Right ventricle myocardium inferior (tissue), 1 donor: ENCODE measurements around the gene FAM32A. TPM values are rescaled to one million over a fixed set of nuclear protein-coding genes. Genes with fewer than 3 reads are reported as not detected.
"Not testable (repeated sequence)": the region's sequence is repeated elsewhere in the genome, so short reads cannot be mapped to it uniquely, and the experiment has no call there.

Experiments
- ATAC-seq: fragments of 200-7000 bp; cut with Tn5 transposase; one replicate; pipeline ENCODE4 v1.9.1; 2020; ENCODE audit warnings: mild to moderate bottlenecking, moderate library complexity
- DNase-seq: peaks from one replicate; pipeline ENCODE4 v3.0.0; 2021; ENCODE audit errors: missing footprints
- intact Hi-C: fragments of 100-400 bp; cut with DNase I; formaldehyde crosslinking; loops from one replicate; pipeline ENCODE4 v1.11.0; 2022
- total RNA-seq: library from RNA; stranded (reverse); fragmentation: NEBNext Ultra II Directional; extraction: Animal tissue kit (Norgen Biotek cat#: 25700); gene quantifications from one replicate; pipeline ENCODE4 v1.2.1, GENCODE V29; 2021
- donor health status: DM: no; HTN: yes; CAD: no; lungs with severe emphysema.

The FAM32A gene
- total RNA-seq, 1 donor from 2014 or later = 38.8 TPM

DNA sequence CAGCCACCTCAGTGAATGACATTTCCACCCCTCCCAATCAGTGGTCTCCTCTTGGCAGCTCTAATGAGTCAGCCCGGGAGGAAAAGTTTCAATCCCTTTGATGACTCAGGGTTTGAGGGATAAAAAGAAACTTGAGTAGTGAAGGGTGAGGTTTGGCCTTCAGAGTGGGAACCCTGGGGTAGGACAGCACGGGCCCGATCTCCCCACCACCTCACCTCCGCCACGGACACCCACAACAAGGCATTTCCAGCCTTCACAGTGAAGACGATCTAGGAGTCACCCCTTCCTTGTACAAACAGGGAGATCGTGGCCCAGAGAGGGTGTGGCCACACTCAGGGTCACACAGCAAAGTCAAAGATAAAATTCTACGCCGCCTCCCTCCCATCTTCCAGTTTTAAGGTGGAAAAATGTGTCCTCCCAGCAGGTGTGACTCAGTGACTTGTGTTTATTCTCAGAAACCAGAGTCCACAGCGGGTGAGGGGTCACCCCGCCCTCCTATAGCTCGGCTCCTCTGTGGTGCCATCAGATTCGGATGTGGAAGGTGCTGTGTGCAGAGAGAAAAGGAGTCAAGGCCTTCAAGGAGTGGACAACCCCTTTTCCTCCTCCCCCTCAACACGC is 24.2 kb upstream of the FAM32A start:
- ATAC-seq (no peak), DNase-seq (no peak)
- intact Hi-C loops = no loop called here

DNA sequence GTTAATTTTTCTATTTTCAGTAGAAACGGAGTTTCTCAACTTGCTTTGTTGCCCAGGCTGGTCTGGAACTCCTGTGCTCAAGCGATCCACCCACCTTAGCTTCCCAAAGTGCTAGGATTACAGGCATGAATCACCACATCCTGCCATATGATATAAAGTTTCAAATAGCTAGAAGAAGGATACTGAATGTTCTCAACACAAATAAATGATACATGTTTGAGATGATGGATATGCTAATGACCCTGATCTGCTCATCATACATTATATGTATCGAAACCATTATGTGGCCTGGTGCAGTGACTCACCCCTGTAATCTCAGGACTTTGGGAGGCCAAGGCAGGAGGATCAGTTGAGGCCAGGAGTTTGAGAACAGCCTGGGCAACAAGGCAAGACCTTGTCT is 23.4 kb upstream of the FAM32A start:
- intact Hi-C loops = no loop called here
- ATAC-seq (no peak), DNase-seq (no peak)

GRCh38 chr19:16164222-16164890 is 20.9 kb upstream of the FAM32A start:
- intact Hi-C loops = no loop called here
- ATAC-seq = no peak
- no peak for DNase-seq

DNA sequence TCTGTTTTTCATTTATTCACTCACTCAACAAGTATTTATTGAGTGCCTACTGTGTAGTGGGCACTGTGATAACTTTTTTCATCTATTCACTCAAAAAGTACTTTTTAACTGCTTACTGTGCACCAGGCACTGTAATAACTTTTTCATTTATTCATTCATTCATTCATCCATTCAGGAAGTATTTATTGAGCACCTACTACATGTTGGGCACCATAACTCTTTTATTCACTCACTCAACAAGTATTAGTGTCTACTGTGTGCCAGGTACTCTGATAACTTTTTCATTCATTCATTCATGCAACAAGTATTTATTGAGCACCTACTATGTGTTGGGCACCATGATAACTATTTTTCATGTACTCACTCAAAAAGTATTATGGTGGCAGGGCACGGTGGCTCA is 18.8 kb upstream of the FAM32A start:
- intact Hi-C loops = no loop called here
- no peak for DNase-seq
- no peak for ATAC-seq

GRCh38 chr19:16167055-16167454 is 18.2 kb upstream of the FAM32A start:
- intact Hi-C loops = no loop called here
- no peak for ATAC-seq
- no peak for DNase-seq

GRCh38 chr19:16168465-16169081 is 16.6 kb upstream of the FAM32A start:
- intact Hi-C loops = no loop called here
- no peak for DNase-seq

GRCh38 chr19:16170134-16170533 is 15.1 kb upstream of the FAM32A start:
- ATAC-seq = no peak
- no peak for DNase-seq
- intact Hi-C loops = no loop called here

More at GRCh38 chr19:16168465-16169081, 16.6 kb upstream of the FAM32A start:
- ATAC-seq = no peak

- no peak for ATAC-seq
- intact Hi-C loops = no loop called here
- no peak for DNase-seq
Measured at GRCh38 chr19:16175954-16176353, 9.3 kb upstream of the FAM32A start.

DNA sequence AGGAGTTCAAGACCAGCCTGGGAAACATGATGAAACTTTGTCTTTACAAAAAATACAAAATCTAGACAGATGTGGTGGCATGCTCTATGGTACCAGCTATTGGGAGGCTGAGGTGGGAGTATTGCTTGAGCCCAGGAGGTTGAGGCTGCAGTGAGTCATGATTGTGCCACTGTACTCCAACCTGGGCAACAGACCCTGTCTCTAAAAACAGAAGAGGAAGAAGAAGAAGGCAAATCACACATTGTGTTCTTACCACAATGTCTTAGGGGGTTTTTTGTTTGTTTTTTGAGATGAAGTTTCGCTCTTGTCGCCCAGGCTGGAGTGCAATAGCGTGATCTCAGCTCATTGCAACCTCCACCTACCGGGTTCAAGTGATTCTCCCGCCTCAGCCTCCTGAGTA is 6.3 kb upstream of the FAM32A start:
- ATAC-seq, DNase-seq, intact Hi-C loops: not testable (repeated sequence)

DNA sequence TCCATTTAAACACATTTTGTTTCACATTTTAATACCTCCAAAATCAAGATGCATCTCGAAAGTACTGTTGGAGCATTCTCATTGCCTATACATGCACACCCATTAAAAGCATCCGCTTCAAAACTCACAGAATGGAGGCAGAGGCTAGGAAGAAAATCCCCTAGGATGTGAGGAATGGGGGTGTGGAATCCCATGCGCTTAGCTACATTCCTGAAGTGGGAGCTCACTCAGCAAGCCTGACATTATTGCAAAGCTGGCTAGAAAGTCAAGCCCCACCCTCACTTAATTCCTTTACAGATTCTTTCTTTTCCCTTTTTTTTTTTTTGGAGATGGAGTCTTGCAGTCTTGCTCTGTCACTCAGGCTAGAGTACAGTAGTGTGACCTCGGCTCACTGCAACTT is 4.6 kb upstream of the FAM32A start:
- DNase-seq (no peak), ATAC-seq (no peak)
- intact Hi-C loops = loop anchor here (5.0 kb wide), 1 partner anchor 598 kb away; no protein-coding TSS in a partner anchor

DNA sequence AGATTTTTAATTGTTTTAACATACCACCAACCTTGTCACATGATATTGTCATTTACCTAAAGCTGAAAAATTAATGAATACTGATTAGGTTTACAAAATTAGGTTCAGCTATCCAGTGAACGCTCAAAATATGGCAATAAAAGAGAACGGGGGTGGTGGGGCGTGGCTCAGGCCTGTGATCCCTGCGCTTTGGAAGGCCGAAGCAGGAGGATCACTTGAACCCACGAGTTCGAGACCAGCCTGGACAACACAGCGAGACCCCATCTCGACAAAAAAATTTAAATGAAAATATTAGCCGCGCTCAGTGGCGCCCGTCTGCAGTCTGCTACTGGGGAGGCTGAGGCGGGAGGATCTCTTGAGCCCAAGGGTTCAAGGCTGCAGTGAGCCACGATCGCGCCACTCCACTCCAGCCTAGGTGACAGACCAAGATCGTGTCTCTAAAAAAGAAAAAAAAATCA is 516 bp upstream of the FAM32A start:
- DNase-seq = no peak
- intact Hi-C loops = loop anchor here (1.0 to 5.0 kb wide), 3 partner anchors 12 to 602 kb away; no protein-coding TSS in a partner anchor
- no peak for ATAC-seq

DNA sequence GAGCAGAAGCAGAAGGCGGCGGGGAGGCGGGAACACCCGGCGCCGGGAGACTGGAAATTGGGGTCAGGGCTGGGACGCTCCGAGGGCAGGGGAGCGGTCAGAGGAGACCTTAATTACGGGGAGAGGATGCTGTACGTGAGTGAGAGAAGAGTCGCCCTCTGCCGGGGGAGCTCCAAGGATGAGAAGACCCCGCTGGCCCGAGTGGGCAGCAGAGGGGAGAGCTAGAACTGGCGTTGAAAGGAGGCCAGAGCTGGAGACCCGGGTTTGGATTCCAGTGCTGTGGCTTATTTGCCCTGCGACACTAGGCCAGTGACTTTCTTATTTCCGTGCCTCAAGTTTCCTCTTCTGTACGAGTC is 536 bp downstream of the FAM32A start:
- ATAC-seq = peak; percentile 39
- no peak for DNase-seq
- intact Hi-C loops = loop anchor here (1.0 to 2.0 kb wide), 2 partner anchors 11 to 73 kb away; no protein-coding TSS in a partner anchor

- no peak for DNase-seq
- no peak for ATAC-seq
- intact Hi-C loops = no loop called here
Measured at GRCh38 chr19:16188521-16188920, 3.3 kb downstream of the FAM32A start.

DNA sequence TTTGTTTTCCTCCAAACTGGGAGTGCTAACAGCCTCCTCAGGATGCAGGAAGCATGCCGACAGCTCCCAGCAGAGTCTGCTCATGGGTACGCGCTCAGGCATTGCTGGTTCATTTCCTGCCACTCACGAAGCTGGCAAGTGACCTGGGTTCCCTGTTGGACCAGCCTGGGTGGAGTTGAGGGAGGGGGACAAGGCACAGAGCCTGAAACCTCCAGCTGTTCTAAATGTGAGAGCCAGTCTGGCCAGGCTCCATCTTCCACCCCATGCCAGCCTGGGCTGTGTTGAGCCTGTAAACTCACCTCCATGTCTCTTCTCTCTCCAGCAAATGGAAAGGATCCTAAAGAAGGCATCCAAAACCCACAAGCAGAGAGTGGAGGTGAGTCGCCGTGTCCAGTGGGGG is 5.0 kb downstream of the FAM32A start:
- peak; percentile 23 for ATAC-seq
- DNase-seq = no peak
- intact Hi-C loops = no loop called here

GRCh38 chr19:16190736-16191135 is 5.5 kb downstream of the FAM32A start:
- intact Hi-C loops = no loop called here
- ATAC-seq = no peak
- DNase-seq = no peak

DNA sequence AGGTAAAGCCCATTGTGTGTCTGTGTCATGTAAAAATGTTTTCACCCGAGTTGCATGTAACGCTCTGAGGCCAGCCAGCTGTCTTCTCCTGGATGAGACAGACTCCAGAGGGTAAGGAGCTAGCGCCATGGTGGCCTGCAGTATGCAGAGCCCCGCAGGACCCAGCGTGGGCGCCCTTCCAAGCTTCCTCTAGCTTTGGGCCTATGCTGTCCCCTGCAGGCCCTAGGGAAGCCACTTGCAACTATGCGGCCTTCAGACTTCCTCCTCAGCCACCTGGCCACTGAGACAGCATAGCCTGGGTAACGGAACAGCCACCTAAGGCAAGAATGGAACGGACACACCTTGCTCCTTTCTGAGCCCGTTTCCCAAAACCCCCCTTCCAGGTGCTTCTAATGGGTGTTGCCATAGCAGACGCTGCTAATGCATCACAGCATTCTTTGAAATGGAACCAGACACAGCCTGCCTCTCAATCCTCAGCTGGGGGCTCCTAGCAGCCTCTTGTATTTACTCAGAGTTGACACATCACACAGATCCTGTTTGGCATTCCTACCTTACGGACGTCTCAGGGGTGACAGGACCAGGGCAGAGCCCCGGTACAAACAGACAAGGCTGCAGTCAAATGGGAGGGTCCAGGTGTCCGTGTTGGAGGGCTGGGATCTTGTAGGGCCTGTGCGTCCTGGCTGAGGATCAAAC is 6.2 kb downstream of the FAM32A start:
- DNase-seq (no peak), ATAC-seq (no peak)
- intact Hi-C loops = no loop called here

DNA sequence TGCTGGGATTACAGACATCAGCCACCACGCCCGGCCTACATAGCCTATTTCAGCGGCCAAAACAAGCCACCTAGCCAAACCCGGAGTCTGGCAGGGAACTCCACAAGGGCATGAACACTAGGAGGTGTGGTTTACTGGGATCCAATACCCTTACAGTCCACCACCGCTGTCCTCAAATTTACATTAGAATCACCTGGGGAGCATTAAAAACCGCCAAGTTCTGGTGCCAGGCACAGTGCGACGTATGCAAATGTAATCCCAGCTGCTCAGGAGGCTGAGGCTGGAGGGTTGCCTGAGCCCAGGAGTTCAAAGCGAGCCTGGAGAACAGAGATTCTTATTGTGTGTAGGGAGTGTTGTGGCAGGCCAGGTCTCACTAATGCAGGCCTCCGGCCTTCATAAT is 8.3 kb downstream of the FAM32A start:
- DNase-seq (no peak), ATAC-seq (no peak)
- intact Hi-C loops = no loop called here

DNA sequence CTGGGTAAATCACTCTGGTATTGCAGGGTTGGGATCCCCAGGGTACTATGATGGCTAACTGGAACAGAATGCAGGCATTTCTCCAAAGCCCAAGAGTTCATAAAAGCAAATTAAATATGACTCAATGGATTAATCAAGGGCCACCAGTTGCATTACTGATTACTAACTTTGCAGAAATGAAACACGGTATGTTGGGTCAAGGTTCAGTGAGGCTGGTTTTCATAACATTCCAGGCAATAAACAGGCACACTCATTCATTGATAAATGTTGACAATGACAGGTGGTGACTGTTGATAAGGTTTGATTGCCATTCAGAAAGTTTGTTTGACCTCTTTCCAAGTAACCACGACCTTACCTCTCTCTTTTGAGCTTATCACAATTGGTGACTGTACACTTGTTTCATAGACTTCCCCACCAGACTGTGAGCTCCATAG is 12.0 kb downstream of the FAM32A start:
- no peak for DNase-seq
- intact Hi-C loops = no loop called here
- no peak for ATAC-seq

DNA sequence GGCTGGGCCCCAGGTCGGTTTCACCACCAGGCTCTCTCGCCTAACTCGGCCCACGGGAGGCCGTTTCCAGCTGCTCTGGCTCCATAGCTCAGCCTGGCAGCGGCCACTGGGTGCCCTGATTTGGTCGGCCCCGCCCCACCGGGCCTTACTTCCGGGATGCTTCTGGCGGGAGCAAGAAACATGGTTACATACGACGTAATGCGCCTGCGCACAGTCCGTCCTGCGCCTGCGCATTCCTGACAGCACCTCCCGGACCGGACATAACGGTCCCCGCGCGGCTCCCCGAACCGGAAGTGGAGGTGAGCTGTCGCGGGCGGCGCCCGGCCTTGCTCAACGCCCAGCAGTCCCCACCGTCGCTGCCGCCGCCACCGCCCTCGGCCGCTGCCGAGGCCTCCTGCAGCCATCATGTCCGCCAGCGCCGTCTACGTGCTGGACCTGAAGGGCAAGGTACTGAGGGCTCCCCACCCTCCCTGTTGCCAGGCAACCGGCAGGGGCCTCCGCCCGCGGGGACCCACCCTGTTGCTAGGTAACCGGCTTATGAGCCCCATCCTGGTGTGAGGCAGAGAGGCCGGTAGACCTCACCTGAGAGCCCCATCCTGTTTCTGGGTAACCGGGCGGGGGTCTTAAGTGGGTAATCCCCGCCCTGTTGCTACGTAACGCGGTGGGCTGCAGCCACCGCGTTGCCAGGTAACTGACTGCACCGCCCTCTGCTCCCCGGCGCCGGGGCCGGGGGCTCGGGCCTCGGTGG is 12.6 kb downstream of the FAM32A start, which contains the start of gene AP1M1:
Gene AP1M1 (plus strand): TSS at position 290 of the 748 bp plus-strand sequence. CDS start 116 bp downstream, at position 406.
- peak; percentile 96 for ATAC-seq
- intact Hi-C loops = no loop called here
- DNase-seq = peak; percentile 99
